NCI-H524 (cell line): ENCODE measurements around the gene ZFR2.
A peak's percentile ranks its signal among the peaks of the same experiment; 100 is the strongest.
"Not testable (repeated sequence)": the region's sequence is repeated elsewhere in the genome, so short reads cannot be mapped to it uniquely, and the experiment has no call there.

Source experiments
- DNase-seq, 2 experiments: peaks; one replicate each; lab custom pipeline; 2025; lab: John Stamatoyannopoulos, UW

The ZFR2 gene

DNA sequence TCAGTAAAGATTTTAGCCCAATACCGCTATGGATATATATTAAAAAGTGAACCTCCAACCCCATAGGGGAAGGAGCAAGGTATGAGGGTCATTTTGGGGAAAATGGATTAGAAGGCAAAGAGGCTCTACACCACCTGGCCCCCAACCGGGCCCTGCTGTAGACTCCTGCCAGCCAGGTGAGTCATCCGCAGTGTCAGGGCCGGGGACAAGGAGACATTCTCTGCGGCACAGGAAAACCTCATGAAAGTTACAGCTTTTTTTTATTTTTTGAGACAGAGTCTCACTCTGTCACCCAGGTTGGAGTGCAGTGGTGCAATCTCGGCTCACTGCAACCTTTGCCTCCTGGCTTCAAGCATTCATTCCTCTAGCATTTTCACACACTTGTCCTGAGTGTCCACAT, 32.0 kb downstream of the ZFR2 start:
- no peak for DNase-seq

DNA sequence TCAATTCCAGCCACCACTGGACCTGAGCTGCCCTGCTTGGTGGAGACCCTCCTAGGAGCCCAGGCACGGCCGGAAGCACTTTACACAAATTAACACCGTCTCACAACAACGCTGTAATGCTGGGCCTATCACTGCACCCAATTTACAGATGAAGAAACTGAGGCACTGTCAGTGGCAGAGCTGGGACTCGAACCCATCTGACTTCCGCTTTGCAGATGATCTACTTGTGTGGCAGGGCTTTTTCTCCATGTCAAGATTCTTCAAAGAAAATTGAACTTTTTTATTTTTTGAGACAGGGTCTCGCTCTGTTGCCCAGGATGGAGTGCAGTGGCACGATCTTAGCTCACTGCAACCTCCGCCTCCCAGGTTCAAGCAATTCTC, 33.8 kb downstream of the ZFR2 start:
- DNase-seq: no peak

DNA sequence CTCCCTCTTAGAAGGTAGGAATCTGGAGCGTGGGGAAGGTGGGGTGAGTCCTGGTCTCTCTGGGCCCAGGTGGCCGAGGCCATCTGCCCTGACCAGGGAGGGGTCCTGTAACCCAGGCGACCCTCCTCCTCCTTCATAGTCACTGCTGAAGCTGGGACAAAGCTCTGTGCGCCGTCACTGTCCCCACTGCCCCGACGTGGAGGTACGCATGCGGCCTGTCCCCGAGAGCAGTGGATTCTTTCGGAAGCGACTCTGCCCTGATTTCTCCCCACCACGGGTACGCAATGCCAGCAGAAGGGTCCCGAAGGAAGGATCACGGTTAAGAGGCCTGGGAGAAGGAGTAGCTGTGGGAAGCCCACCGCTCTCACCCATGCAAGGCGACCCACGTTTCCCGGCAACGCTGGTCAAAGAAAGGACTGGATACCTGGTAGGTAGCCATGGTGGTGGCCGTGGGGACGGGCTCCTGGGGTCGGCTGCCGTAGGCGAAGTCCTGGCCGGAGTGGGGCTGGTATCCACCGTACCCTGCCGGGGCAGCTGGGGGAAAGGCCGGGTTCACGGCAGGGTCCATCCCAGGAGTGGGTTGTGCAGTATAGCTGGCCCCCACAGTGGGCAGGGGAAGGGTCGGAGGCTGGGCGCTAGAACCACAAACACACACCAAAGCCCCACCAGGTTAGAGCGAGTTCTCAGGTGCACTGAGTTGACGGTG, 34.3 kb downstream of the ZFR2 start:
- no peak for DNase-seq

DNA sequence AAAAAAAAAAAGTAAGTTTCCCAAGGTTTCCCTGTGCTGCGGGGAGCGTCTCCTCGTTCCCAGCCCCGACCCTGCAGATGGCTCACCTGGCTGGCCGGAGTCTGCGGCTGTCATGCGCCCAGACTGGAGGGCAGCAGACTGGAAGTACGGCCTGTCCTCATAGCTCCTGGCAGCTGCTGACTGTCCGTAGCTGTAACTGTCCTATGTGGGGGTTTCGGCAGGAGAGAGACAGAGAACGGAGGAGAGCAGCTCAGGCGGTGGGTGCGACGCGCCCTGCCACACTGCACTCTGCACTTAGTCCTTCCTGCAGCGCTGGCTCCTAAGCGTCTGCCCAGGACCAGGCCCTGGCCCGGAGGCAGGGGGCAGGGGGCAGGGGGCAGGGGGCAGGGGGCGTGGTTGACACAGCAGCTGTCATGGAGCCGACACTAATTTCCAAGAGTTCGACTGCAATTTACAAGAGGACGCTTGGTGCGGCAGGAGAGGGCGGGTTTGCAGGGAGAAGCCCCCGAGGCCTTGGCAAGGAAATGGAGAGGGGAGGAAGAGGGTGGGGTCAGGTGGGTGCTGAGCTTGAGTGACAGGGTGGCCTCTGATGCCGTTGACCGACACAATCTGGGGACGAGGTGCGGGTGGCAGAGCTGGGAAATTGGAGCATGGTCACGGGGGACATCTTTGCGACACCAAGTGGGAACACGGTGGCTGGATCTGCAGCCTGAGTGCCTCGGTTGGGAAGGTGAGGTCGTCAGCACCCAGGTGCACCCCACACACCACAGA, 35.1 kb downstream of the ZFR2 start:
- no peak for DNase-seq

DNA sequence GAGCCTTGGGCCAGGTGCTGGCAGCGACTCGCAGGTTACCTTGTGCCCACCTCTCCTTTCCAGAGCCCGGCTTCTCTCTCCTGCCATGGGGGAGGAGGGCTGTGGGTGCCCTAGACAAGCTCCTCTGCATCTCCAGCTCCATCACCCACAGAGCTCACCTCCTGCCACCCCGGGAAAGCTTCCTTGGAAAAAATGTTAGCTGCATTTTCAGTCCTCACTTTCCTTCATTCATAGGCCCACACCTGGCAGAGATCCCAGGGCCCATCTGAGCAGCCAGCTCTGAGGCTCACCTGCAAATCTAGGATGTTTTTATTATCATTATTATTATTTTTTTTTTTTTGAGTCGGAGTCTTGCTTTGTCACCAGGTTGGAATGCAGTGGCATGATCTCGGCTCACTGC, 36.8 kb downstream of the ZFR2 start:
- DNase-seq: no peak

DNA sequence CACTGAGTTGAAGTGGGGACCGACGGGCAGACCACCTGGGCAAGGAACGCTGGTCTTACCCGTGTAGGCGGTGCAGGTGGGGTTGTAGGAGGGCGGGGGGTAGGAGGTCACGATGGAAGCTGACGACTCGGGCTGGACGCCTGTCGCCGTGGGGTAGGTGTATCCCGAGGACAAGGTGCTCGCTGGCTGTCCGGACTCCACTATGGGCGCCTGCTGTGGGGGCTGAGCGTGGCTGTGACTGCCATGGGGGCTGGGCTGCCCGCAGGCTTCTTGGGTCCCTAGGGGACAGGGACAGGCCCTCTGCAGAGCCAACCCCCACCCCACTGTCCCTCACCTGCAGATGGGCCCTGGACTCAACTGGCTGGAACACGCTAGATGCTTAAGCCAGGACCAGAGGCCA, 37.2 kb downstream of the ZFR2 start:
- no peak for DNase-seq

DNA sequence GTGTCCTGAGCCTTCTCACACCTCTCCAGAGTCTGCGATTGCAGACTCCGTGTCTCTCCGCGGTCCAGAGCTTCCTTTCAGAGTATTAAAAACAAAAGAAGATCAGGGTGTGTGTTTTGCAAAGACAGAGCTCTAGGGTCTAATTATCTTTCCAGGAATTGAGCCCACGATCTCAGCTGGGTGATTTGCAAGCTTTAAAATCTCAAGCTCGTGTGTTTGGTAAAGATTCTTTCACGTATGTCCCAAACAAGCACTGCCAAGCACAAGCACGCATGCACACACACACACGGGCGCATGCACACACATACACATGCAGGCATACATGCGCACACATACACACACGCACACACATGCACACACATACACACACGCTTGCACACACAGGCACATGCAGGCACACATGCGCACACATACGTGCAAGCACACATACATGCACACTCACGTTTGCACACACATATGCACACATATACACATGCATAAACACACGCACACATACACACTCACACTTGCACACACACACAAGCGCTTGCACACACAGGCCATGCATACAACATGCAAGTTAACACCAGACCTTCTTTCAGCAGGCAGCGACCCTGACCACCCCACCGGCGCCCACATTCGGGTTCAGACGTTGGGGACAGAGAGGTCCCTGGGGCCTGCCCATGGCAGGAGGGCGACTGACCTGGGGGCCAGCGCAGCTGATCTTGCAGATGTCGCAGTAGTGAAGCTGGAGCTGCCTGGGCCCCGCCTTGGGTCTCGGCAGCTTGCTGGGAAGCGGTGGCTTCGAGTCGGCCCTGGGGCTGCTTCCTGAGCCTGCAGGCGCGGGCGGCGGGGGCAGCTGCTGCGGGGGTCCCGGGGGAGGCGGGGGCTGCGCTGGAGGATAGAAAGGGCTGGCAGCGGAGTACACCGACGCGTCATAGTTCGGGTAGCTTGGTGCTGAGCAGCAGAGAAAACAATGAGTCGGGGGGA, 37.9 kb downstream of the ZFR2 start:
- peak in 1 of 2 experiments; percentile 22 for DNase-seq

DNA sequence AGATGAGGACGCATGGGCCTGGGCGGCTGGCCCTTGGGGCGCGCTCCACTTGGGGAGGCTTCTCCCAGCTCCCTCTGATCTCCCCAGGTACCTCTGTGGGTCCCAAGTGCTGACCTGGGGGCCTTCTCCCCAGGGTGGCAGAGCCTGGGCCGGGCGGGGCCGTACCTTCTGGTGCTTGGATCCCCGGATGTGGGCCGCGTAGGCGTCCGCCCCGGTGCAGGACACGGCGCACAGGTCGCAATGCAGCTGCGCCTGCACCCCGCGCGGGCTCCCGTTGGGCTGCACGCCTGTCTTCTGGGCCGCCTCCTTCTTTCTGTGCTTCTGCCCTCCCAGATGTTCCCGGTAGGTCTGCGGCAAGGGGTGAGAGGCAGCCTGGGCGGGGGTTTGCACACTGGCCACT, 41.5 kb downstream of the ZFR2 start:
- no peak for DNase-seq

DNA sequence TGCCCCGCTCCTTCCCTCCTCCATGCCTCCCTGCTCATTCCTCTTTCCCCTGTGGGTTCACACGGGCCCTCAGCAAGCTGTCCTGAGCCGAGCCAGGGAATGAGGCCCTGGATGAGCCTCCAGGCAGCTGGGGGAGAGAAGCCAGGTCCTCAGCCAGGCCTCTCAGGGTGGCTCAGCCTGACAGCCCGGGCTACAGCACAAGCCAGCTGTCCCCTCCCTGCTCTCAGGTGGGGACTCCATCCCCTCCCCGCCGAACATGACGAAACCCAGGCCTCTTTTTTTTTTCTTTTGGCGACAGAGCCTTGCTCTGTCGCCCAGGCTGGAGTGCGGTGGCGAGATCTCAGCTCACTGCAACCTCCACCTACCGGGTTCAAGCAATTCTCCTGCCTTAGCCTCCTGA, 42.7 kb downstream of the ZFR2 start:
- DNase-seq: peak; percentile 20 to 30

DNA sequence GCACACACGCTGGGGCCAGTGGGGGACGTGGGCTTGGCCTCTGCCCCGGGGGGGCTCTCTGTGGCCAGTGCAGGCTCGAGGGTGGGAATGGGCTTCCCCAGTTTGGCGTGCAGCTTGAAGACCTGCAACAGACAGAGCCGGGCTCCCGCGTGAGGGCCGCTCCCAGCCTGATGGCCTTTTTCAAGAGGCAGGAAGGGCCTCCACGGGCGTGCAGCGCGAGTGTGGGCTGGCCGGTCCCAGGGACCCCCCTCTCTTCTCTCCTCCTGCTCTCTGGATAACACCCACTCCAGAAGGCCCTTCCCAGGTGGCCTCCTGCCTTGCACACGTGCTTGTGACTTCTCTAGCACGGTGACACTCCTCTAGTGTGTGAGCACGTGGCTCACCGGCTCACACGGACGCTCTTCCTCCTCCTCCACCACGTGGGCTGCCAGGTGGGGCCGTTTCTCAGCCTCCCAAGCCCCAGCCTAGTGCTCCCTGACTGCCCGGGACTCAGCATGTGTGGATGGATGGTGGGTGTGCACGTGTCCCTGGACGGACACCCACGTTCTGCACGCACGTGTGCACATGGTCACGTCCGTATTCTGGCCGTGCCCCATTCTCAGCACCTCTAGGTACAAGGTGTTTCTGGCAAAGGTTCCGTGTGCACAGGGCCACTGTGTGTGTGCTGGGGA, 43.4 kb downstream of the ZFR2 start:
- no peak for DNase-seq

DNA sequence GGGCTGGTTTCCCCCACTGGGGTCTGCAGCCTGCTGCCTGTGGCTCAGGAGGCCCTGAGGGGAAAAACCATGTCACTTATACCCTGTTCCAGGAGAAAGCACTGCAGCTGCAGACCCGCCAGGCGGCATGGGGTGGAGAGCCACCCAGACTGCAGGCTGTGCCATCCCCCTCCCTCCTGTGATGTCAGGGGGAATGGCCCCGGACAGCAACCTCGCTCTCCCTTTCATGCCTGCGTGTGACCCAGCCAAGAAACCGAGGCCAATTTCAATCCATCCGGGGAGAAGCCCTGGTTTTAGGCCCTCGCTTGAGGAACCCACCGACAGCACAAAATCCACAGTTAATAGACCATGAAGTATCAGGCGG, 45.5 kb downstream of the ZFR2 start:
- no peak for DNase-seq

DNA sequence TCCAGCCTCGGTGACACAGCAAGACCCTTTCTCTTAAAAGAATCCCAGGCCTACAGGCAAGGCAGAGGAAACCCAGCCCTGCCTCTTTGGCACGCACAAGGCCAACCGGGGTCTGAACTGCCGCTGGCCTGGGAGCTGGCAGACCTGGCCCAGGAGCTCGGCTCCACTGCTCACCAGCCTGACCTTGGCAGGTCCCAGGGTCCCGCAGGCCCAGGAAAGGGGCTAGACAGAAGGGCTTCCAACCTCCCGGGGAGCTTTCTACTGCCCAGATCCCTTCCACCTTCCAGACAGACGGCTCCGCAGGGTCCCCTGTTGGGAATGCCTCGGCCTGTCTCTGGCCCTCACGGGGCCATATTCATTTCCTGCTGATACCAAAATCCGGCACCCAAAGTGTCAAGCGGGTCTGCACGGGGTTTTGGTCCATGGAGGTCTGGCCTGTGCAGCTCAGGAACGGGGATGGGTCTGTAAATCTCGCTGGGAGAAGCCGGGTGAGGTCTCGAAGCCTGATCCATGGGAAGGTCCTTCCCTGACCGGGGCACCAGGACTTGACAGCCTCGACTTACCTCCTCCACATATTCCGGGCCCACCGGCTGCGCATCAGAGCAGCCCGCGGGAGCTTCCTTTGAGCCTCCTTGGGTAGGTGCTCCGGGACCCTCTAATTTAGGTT, 46.0 kb downstream of the ZFR2 start:
- DNase-seq: no peak

DNA sequence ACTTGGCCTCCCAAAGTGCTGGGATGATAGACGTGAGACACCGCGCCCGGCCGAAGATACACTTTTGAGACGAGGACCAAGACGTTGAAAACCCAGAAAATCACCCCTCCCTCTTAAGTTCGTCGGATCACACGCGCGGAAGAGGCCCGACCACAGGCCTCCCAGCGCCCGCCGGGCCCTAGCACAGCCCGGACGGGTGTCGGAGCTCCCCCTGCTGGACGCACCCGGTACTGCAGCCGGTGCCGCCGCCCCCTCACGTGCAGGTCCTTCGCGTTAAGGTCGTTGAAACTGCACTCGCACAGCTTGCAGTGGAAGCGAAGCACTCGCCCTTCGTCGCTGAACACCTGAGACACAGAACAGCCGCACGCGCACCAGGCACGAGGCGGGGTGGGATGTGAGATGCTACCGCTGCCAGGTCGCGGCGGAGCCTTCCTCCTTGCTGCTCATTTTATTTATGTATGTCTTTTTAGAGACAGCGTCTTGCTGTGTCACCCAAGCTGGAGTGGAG, 46.9 kb downstream of the ZFR2 start:
- DNase-seq: peak; percentile 19 to 62

DNA sequence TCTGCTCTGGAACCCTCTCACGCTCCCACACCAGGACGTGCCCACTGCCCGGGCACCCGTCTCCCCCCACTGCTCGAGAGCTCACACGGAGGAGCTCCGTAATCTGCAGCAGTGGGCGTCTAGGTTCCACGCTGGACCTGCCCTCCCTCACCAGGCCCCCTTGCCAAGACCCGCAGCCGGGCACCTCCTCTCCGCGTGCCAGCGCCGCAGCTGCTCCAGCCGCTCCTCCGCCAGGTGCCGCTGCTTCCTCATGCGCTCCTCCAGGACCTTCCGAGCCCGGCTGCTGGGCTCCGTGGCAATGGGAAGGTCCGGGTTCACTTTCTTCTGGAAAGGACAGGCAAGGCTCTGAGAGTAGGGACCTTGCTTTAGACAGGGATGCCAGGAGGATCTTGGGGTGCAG, 47.7 kb downstream of the ZFR2 start:
- peak; percentile 74 to 78 for DNase-seq

DNA sequence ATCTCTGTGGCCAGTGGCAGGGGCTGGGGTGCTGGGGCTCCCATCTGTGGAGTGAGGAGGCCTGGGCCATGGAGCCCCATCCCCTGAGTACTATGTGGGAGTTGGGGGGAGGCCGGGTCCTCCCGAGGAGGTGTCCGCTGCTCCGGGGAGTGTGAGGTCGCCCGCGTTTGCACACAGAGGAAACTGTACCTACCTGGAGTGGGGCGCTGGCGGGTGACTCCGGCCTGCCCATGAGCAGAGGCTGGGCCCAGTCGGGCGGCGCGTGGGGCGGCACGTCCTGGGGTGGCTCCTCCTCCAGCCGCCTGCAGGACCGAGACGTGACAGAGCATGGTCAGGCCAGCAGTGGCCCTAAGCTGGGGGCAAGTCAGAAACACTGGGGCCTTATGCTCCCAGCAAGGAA, 48.8 kb downstream of the ZFR2 start:
- no peak for DNase-seq

DNA sequence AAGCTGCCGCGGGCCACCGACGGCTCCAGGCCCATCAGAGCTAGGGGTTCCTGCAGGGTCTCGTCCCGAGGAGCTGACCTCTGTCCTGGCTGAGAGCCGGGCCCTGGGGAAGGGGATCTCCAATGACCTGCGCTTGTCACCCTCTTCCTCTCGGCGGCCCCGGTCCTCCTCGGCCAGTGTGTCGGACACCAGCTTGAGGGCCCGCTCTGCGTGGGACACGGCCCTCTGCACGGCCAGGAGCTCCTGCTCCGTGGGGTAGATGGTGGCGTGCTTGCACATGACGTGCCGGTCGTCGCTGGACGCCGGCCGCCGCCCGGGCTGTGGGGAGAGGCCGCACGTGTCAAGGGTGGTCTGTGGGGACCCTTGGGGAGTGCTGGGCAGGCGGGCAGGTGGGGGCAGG, 49.9 kb downstream of the ZFR2 start:
- no peak for DNase-seq

DNA sequence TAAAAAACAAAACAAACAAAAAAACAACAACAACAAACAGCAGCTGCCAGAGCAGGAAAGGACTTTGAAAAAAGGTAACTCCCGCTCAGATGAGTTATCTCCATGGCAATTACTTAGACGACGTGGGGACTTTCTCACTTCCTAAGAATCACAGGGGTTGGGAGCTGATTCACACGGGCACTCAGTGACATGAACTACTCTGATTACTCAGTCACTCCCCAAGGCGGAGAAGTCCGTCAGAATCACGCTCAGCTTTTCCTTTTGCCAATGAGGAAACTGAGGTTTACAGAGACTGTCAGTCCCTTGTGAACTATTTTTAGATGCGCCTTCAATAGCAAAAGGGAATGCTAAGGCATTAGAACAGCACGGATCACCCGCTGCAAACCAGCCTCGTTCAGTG, 50.4 kb downstream of the ZFR2 start:
- DNase-seq: no peak

DNA sequence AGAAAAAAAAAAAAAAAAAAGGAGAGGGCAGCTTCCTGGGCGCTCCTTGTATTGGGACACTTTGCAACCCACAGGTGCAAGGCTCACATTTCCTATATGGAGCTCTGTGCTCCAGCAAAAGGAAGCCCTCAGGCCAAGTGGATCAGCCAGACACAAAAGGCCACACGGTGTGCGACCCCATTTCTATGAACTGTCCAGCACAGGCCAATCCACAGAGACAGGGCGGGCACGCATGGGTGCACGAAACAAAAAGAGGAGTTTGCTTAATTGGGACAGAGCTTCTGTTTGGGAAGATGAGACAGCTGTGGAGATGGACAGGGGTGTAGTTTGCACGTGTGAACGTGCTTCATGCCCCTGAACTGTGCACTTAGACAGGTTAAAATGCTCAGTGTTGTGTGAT, 51.1 kb downstream of the ZFR2 start:
- DNase-seq: no peak

DNA sequence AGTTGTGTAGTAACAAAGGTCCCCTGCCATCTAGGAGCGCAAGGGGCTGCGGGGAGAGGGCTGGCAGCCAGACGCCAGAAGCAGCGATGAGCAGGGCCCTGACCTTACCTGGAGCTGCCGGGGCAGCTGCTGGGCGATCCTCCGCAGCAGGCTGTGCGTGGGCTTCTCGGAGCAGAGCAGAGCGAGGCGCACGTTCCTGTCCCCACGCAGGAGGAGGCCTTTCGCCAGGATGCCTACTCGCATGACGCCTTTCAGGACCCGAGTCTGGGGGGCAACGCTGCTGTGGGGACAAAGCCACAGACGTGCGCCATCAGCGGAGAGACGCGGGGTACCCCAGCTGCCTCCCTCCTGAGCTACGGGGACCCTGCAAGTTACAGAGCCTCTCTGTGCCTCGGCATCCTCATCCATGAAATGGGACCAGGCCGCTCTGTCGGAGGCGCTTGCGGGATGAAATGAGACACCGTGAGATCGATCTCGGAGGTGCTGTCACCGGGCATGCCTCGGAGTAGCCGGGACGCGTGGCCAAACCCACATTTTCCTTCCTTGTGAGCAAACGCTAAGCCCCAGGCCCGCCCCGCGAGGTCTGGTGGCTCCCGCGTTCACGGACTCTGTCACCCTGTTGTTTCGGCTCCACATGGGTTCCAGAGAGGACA, 52.1 kb downstream of the ZFR2 start:
- no peak for DNase-seq

DNA sequence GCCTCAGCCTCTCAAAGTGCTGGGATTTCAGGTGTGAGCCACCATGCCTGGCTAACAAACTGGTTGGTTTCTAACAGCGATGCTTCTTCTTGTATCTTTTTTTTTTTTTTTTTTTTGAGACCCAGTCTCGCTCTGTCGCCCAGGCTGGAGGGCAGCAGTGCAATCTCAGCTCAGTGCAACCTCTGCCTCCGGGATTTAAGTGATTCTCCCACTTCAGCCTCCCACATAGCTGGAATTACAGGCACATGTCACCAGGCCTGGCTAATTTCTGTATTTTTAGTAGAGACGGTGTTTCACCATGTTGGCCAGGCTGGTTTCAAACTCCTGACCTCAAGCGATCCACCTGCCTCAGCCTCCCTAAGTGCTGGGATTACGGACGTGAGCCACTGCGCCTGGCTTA, 52.7 kb downstream of the ZFR2 start:
- not testable (repeated sequence) for DNase-seq

DNA sequence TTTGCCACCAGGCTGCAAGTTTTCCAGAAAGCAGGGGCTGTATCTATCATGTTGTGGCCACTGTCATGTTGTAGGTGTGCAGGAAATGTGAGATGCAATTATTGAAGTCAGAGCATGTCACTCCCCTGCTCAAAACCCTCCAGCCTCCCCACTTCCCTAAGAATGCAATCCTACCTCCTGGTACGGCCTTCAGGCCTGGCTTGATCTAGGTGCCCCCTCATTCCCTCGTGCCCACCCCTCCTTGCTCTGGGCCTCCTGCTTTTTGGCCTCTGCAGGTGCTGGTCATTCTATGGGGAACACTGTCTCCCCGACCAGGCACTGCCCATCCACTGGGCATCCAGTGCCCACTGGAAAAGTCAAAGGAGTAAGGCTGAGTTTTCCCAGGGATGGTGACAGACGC, 54.2 kb downstream of the ZFR2 start:
- no peak for DNase-seq
